Measurements from ENCODE around the gene CFAP53.

Gene CFAP53

DNA sequence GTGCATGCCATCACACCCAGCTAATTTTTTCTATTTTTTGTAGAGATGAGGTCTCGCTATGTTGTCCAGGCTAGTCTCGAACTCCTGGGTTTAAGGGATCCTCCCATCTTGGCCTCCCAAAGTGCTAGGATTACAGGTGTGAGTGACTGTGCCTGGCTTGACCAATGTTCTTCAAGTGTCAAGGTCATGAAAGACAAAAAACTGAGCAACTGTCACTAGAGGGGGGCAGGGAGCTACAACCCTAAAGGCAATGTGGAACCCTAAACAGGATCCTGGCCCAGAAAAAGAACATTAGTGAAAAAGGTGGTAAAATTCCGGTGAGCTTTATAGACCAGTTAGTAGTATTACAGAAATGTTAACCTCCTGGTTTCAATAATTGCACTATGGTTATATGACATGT, 78.6 kb downstream of the CFAP53 start:
- H3K36me3 ChIP-seq (ENCODE audit: control insufficient read depth, low read depth, low read length), result no peaks in the 10 kb centered on the region
- no peaks in the 10 kb centered on the region for H3K9me3 ChIP-seq (ENCODE audit: control insufficient read depth, low read depth, low read length)
- H3K9ac ChIP-seq (ENCODE audit: low read length), result no peak overlapping the region
- H3K4me3 ChIP-seq (ENCODE audit: low read length), result no peak overlapping the region
- no peaks in the 10 kb centered on the region for H3K4me1 ChIP-seq (ENCODE audit: control insufficient read depth, low read depth, low read length)
- H3K27me3 ChIP-seq (ENCODE audit: control insufficient read depth, insufficient read depth, low read length), result peaks cover 31% of the 10 kb centered on the region
- H3K27ac ChIP-seq (ENCODE audit: low read length), result no peak overlapping the region

DNA sequence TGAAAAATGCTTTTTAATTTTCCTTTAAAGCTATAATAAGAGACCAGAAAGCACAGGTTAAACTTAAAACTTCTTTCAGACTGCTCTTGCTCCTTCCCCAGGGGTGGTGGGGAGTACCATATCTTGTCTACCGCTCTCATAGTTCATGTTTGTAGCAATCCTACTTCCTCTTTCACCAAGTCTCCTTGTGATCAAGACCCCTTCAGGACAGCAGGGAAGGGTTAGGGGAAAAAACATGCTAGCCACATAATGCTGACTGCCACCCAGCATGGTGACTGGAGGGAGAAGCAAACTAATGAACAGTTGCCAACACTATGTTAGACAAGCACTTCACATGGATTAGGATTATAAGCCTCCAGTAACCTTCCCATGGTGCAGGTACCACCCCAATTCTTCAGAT, 79.9 kb downstream of the CFAP53 start:
- Histone ChIP-seq H3K27ac (ENCODE audit: low read length) (no peak overlapping the region), H3K9ac (ENCODE audit: low read length) (no peak overlapping the region), H3K9me3 (ENCODE audit: control insufficient read depth, low read depth, low read length) (no peaks in the 10 kb centered on the region), H3K4me1 (ENCODE audit: control insufficient read depth, low read depth, low read length) (no peaks in the 10 kb centered on the region), H3K36me3 (ENCODE audit: control insufficient read depth, low read depth, low read length) (no peaks in the 10 kb centered on the region), H3K27me3 (ENCODE audit: control insufficient read depth, insufficient read depth, low read length) (peaks cover 18% of the 10 kb centered on the region), H3K4me3 (ENCODE audit: low read length) (no peak overlapping the region)

DNA sequence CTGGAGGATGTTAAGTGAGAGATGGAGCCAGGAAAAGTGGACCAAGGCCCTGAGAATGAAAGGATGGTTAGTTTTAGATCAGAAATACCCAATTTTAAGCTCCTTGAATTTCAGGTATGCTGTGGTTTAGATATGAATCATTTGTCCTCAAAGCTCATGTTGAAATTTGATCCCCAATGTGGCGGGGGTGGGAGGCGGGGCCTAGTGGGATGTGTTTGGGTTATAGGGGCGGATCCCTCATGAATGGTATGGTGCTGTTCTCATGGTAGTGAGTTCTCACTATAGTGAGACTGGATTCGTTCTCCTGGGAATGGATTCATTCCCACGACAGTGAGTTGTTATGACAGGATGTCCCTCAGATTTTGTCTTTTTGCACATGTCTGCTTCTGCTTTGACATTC, 82.7 kb downstream of the CFAP53 start:
- Histone ChIP-seq H3K36me3 (ENCODE audit: control insufficient read depth, low read depth, low read length) (no peaks in the 10 kb centered on the region), H3K4me1 (ENCODE audit: control insufficient read depth, low read depth, low read length) (no peaks in the 10 kb centered on the region), H3K9me3 (ENCODE audit: control insufficient read depth, low read depth, low read length) (no peaks in the 10 kb centered on the region), H3K27ac (ENCODE audit: low read length) (no peak overlapping the region), H3K27me3 (ENCODE audit: control insufficient read depth, insufficient read depth, low read length) (no peaks in the 10 kb centered on the region), H3K9ac (ENCODE audit: low read length) (no peak overlapping the region), H3K4me3 (ENCODE audit: low read length) (no peak overlapping the region)

DNA sequence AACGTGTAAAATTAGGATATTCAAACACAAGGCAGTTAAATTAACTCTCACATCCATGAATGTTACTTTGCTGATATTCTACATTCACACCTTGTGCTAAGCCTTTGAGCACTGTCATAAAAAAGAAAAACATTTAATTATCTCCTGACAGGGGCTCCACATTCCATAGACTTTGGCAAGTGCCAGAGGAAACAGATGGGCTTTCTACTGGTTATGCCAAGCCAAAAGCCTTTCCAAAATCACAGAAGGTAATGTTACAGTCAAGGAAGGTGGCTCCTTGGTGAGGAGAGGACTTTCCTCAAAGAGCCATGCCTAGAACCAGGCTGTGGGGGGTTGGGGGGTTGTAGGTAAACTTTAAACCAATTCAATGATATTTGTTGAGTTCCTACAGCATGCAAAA, 83.8 kb downstream of the CFAP53 start:
- Histone ChIP-seq H3K27ac (ENCODE audit: low read length) (no peak overlapping the region), H3K36me3 (ENCODE audit: control insufficient read depth, low read depth, low read length) (no peaks in the 10 kb centered on the region), H3K27me3 (ENCODE audit: control insufficient read depth, insufficient read depth, low read length) (no peaks in the 10 kb centered on the region), H3K9me3 (ENCODE audit: control insufficient read depth, low read depth, low read length) (no peaks in the 10 kb centered on the region), H3K4me1 (ENCODE audit: control insufficient read depth, low read depth, low read length) (no peaks in the 10 kb centered on the region), H3K9ac (ENCODE audit: low read length) (no peak overlapping the region), H3K4me3 (ENCODE audit: low read length) (no peak overlapping the region)

- H3K27ac ChIP-seq (ENCODE audit: low read length), result no peak overlapping the region
- H3K4me3 ChIP-seq (ENCODE audit: low read length), result no peak overlapping the region
- H3K9me3 ChIP-seq (ENCODE audit: control insufficient read depth, low read depth, low read length), result no peaks in the 10 kb centered on the region
- no peak overlapping the region for H3K9ac ChIP-seq (ENCODE audit: low read length)
- H3K36me3 ChIP-seq (ENCODE audit: control insufficient read depth, low read depth, low read length), result no peaks in the 10 kb centered on the region
- no peaks in the 10 kb centered on the region for H3K27me3 ChIP-seq (ENCODE audit: control insufficient read depth, insufficient read depth, low read length)
- H3K4me1 ChIP-seq (ENCODE audit: control insufficient read depth, low read depth, low read length), result no peaks in the 10 kb centered on the region
Observed at GRCh38 chr18:50181590-50181989, 84.7 kb downstream of the CFAP53 start.

- no peaks in the 10 kb centered on the region for H3K4me1 ChIP-seq (ENCODE audit: control insufficient read depth, low read depth, low read length)
- no peaks in the 10 kb centered on the region for H3K36me3 ChIP-seq (ENCODE audit: control insufficient read depth, low read depth, low read length)
- no peaks in the 10 kb centered on the region for H3K27me3 ChIP-seq (ENCODE audit: control insufficient read depth, insufficient read depth, low read length)
- H3K9me3 ChIP-seq (ENCODE audit: control insufficient read depth, low read depth, low read length), result no peaks in the 10 kb centered on the region
- H3K27ac ChIP-seq (ENCODE audit: low read length), result no peak overlapping the region
- H3K4me3 ChIP-seq (ENCODE audit: low read length), result no peak overlapping the region
- H3K9ac ChIP-seq (ENCODE audit: low read length), result no peak overlapping the region
Observed at GRCh38 chr18:50179465-50179864, 86.8 kb downstream of the CFAP53 start.

DNA sequence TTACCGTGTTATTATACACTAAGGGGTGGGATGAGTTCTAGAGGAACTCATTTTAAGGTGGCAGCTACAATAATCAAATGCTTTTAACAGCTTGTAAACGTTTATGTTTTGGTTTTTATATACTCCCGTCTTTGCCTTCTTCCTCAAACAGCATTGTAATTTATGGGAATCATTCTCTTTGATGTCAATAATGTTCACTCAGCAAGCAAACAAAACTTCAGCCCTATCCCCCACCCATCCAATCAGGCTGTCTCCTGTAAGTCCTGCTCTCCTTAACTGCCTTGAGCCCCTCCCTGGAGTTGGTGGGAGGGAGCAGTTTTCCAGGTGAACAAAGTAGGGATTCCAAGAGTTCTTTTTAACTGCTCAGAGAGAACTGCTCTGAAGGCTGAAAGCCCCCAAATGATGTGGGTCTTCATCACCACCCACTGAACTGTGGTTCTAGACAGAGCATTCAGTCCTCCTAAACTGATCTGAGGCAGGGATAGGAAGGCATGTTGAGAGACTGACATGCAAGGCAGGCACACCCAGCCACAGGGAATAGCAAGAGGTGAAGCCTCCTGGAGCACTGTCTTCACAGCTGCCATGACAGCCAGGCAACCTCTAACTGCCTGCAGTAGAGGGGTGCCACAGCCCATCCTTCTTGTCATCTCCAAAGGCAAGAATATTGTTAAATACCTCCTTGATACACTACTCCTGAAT, 88.9 kb downstream of the CFAP53 start:
- Histone ChIP-seq H3K36me3 (ENCODE audit: control insufficient read depth, low read depth, low read length) (no peaks in the 10 kb centered on the region), H3K4me1 (ENCODE audit: control insufficient read depth, low read depth, low read length) (no peaks in the 10 kb centered on the region), H3K9me3 (ENCODE audit: control insufficient read depth, low read depth, low read length) (no peaks in the 10 kb centered on the region), H3K4me3 (ENCODE audit: low read length) (no peak overlapping the region), H3K27me3 (ENCODE audit: control insufficient read depth, insufficient read depth, low read length) (no peaks in the 10 kb centered on the region), H3K27ac (ENCODE audit: low read length) (no peak overlapping the region), H3K9ac (ENCODE audit: low read length) (no peak overlapping the region)

Measured in iPS-18a (cell line).